OCI-LY7 (cell line): ENCODE data around the gene P4HTM. TPM values are rescaled to one million over a fixed set of nuclear protein-coding genes. Genes with fewer than 3 reads are reported as not detected.

Experiments used
- BruUV-seq: library from RNA; stranded (reverse); fragments of 400-500 nt; replicated peaks from 2 replicates; lab custom pipeline; 2021; lab: Mats Ljungman, UMichigan
- CTCF ChIA-PET: fragments of 300-600 bp; sonication (Branson Sonifier 250); formaldehyde crosslinking; loops from one replicate; lab custom pipeline; 2022; ENCODE audit warnings: antibody characterized with exemption; ENCODE audit not compliant: unreplicated experiment; lab: Charles Lee
- POLR2A ChIA-PET: fragments of 300-600 bp; sonication (Branson Sonifier 250); formaldehyde crosslinking; loops from one replicate; lab custom pipeline; 2022; ENCODE audit warnings: antibody characterized with exemption; lab: Charles Lee
- DNase-seq: peaks from one replicate; pipeline ENCODE4 v3.0.0-alpha.2; 2015; ENCODE audit warnings: low spot score
- H2AFZ ChIP-seq: fragments of 200-600 bp; sonication (generic), shearing (Covaris generic); 2 replicates; pipeline ENCODE4 v1.6.1; 2014; ENCODE audit warnings: mild to moderate bottlenecking, antibody characterized with exemption, low read length, moderate library complexity
- H3K27ac ChIP-seq: fragments of 200-600 bp; sonication (generic); 2 replicates; pipeline ENCODE4 v1.5.1; 2014; ENCODE audit warnings: mixed run types, low read depth, mild to moderate bottlenecking, moderate library complexity, low read length, inconsistent platforms; ENCODE audit not compliant: poor library complexity, severe bottlenecking
- H3K36me3 ChIP-seq: fragments of 200-600 bp; sonication (generic); 2 replicates; pipeline ENCODE4 v1.6.1; 2014; ENCODE audit warnings: mild to moderate bottlenecking, antibody characterized with exemption, low read length, moderate library complexity, mixed read lengths; ENCODE audit not compliant: insufficient read depth
- H3K4me1 ChIP-seq: fragments of 200-600 bp; sonication (generic); 2 replicates; pipeline ENCODE4 v1.5.1; 2014; ENCODE audit warnings: mild to moderate bottlenecking, low read length; ENCODE audit not compliant: insufficient read depth, poor library complexity, severe bottlenecking
- H3K4me2 ChIP-seq: fragments of 200-600 bp; sonication (generic); 2 replicates; pipeline ENCODE4 v1.6.1; 2014; ENCODE audit warnings: mild to moderate bottlenecking, low read length
- H3K4me3 ChIP-seq: fragments of 200-600 bp; sonication (generic); 2 replicates; pipeline ENCODE4 v1.5.1; 2014; ENCODE audit warnings: mild to moderate bottlenecking, low read depth, low read length; ENCODE audit not compliant: poor library complexity, severe bottlenecking
- H3K79me2 ChIP-seq: fragments of 200-600 bp; sonication (generic); 2 replicates; pipeline ENCODE4 v1.6.1; 2016; ENCODE audit warnings: low read depth, mild to moderate bottlenecking, low read length, moderate library complexity, mixed read lengths; ENCODE audit not compliant: insufficient read depth
- H3K9me2 ChIP-seq: fragments of 200-600 bp; sonication (generic); 2 replicates; pipeline ENCODE4 v1.6.1; 2016; ENCODE audit warnings: mild to moderate bottlenecking, low read length, mixed read lengths; ENCODE audit not compliant: insufficient read depth
- H3K9me3 ChIP-seq: fragments of 200-600 bp; sonication (generic); 2 replicates; pipeline ENCODE4 v1.6.1; 2014; ENCODE audit warnings: mild to moderate bottlenecking, mixed run types, low read length, mixed read lengths
- H4K20me1 ChIP-seq: fragments of 200-600 bp; sonication (generic); 2 replicates; pipeline ENCODE4 v1.6.1; 2014; ENCODE audit warnings: mild to moderate bottlenecking, antibody characterized with exemption, low read length, moderate library complexity, mixed read lengths; ENCODE audit not compliant: insufficient read depth
- EZH2phosphoT487 ChIP-seq: fragments of 200-600 bp; sonication (generic); IDR thresholded peaks from 2 replicates; pipeline ENCODE4 v1.6.1; 2018; ENCODE audit warnings: low read depth, borderline replicate concordance, mild to moderate bottlenecking, mixed run types, antibody characterized with exemption, low read length, moderate library complexity, mixed read lengths
- intact Hi-C: fragments of 100-400 bp; cut with micrococcal nuclease; formaldehyde crosslinking; loops from one replicate; pipeline ENCODE4 v1.10.0; 2022; ENCODE audit not compliant: unreplicated experiment
- total RNA-seq, 2 experiments: library from RNA; depleted of rRNA in 1 of 2; stranded (reverse); fragments of >200 nt in 1 of 2; shearing (Covaris generic) in 1 of 2; gene quantifications; 2 replicates each; pipeline ENCODE4 v1.2.3, GENCODE V29; 2014 to 2022
- TF ChIP-seq, protein P1 (sequence below): fragments of 200-600 bp; sonication (generic); conservative IDR thresholded peaks from 2 replicates; pipeline ENCODE4 v1.5.1; 2014; ENCODE audit warnings: mild to moderate bottlenecking, antibody characterized with exemption, low read length, moderate library complexity, mixed read lengths

Gene P4HTM
- total RNA-seq, 2 experiments from 2014 or later = 36.9 to 45.3 TPM

DNA sequence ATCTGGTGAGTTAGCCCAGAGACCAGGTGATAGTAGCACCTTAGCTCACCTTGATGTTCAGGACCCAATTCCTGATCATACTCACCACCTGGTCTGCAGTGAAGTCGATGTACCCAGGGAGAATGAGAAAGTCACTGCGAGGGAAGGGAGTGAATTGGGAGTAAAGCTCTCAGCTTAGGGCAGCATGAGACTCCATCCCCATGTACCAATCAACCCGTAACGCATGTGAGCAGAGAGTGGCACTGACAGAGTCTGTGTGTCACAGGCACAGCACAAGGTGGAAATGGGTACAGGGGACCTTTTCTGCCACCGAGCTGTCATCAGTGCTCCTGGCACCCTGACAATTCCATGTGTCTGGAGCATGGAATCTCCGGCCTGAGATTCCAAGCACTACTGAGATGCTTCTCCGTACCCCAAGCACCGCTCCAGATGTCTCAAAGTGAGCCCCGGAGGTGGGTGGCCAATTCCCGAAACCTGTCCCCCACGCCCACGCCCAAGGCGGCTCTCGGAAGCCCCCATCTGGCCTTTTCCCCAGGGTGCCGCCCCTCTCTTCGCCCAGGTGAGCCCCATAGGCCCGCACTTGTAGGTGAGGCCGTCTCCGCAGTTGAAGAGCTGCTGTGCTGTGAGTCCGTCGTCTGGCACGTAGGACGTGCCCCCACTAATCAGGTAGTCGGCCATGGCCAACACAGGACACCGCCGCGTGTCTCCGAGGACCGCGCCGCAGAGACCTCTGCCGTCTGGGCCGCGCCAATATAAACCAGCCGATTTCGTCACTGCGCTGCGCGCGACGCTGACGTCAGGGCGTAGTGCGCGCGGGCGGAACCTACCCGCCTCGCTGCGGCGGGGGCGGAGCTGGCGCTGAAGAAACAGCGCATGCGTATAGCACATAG is 38.9 kb downstream of the P4HTM start, which contains the start of gene IMPDH2:
IMPDH2 (minus strand) TSS at position 726 of the 890 bp plus-strand sequence; CDS start at position 678, 48 bp downstream.
- Histone ChIP-seq H3K4me3 (peak within 1 kb of the TSS; percentile 80), H4K20me1 (no peaks in the 10 kb centered on the region), H3K4me1 (peaks cover 51% of the 10 kb centered on the region), H3K9me2 (no peaks in the 10 kb centered on the region), H3K9me3 (no peaks in the 10 kb centered on the region), H3K36me3 (peaks cover 84% of the 10 kb centered on the region), H3K79me2 (peaks cover 24% of the 10 kb centered on the region), H3K4me2 (peak within 1 kb of the TSS; percentile 91), H3K27ac (peak within 1 kb of the TSS; percentile 58), H2AFZ (no peak within 1 kb of the TSS)
- CTCF ChIA-PET = interaction anchor here (0.6 to 0.9 kb wide), 2 partner anchors 22 to 556 kb away, joined by 3 to 5 read pairs; partner anchors contain the start of gene WDR6
- peak; percentile 97 for DNase-seq
- TSS peak; percentile 64 for BruUV-seq
- intact Hi-C loops = loop anchor here (5.0 kb wide), 1 partner anchor 128 kb away; no protein-coding TSS in a partner anchor
- TF ChIP-seq EZH2phosphoT487 = no peak
- TF ChIP-seq, protein P1, sequence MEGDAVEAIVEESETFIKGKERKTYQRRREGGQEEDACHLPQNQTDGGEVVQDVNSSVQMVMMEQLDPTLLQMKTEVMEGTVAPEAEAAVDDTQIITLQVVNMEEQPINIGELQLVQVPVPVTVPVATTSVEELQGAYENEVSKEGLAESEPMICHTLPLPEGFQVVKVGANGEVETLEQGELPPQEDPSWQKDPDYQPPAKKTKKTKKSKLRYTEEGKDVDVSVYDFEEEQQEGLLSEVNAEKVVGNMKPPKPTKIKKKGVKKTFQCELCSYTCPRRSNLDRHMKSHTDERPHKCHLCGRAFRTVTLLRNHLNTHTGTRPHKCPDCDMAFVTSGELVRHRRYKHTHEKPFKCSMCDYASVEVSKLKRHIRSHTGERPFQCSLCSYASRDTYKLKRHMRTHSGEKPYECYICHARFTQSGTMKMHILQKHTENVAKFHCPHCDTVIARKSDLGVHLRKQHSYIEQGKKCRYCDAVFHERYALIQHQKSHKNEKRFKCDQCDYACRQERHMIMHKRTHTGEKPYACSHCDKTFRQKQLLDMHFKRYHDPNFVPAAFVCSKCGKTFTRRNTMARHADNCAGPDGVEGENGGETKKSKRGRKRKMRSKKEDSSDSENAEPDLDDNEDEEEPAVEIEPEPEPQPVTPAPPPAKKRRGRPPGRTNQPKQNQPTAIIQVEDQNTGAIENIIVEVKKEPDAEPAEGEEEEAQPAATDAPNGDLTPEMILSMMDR = peak; percentile 48; the same call in 1 of the 2 replicates
- POLR2A ChIA-PET = interaction anchor here (0.5 to 1.4 kb wide), 12 partner anchors 9 to 643 kb away, joined by 3 to 8 read pairs (median 4); partner anchors contain the start of genes QRICH1 and WDR6

DNA sequence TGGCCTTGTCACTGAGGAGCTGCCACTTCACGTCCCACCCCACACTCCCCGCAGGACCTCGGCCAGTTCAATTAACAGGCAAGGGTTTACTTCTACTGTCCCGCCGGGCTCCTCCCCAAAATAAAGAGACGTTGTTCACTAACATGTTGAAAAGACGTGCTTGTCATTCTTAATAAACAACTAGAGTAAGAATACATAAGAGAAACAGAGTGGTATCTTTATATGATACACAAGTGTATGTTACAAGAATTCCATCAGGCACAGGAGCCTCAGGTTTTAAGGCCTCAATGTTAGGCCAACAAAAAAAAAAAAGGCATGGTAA is 39.5 kb downstream of the P4HTM start:
- DNase-seq = no peak
- Histone ChIP-seq H3K4me2 (peak overlapping the region; percentile 91; the same call in 1 of the 2 replicates), H2AFZ (no peak overlapping the region), H3K4me3 (peak overlapping the region; percentile 80), H3K27ac (peak overlapping the region; percentile 32), H3K36me3 (peaks cover 84% of the 10 kb centered on the region), H4K20me1 (no peaks in the 10 kb centered on the region), H3K4me1 (peaks cover 45% of the 10 kb centered on the region), H3K79me2 (peaks cover 20% of the 10 kb centered on the region), H3K9me3 (no peaks in the 10 kb centered on the region), H3K9me2 (no peaks in the 10 kb centered on the region)
- TF ChIP-seq EZH2phosphoT487 = no peak
- TF ChIP-seq, protein P1 = no peak
- intact Hi-C loops = loop anchor here (5.0 kb wide), 1 partner anchor 128 kb away; no protein-coding TSS in a partner anchor
- ChIA-PET POLR2A (interaction anchor here (0.6 to 1.4 kb wide), 11 partner anchors 9 to 64 kb away, joined by 3 to 8 read pairs (median 3); partner anchors contain the start of genes QRICH1 and WDR6), CTCF (no interaction called here)
- no TSS peak for BruUV-seq
